Cardiac fibroblast (primary cell): Measurements from ENCODE around the gene TNFRSF13B.

Source experiments
- DNase-seq, 2 donors: peaks; one replicate each; pipeline versions ENCODE4 v3.0.0 to v3.0.0-alpha.2; 2010; ENCODE audit warnings: low read depth in 2 of 2
- H3K4me3 ChIP-seq, 2 donors: replicated peaks in 1 of 2; 1 replicate in 1 of 2; 2 replicates in 1 of 2; pipeline ENCODE4 v1.5.1; 2011; ENCODE audit warnings: low read depth in 2 of 2, low read length in 2 of 2, mild to moderate bottlenecking in 2 of 2, moderate library complexity in 1 of 2
- TF ChIP-seq, protein P1 (sequence below): IDR thresholded peaks from one replicate; pipeline ENCODE4 v1.5.1; 2011; ENCODE audit warnings: low read depth, mild to moderate bottlenecking, low read length, inconsistent platforms

TNFRSF13B gene

DNA sequence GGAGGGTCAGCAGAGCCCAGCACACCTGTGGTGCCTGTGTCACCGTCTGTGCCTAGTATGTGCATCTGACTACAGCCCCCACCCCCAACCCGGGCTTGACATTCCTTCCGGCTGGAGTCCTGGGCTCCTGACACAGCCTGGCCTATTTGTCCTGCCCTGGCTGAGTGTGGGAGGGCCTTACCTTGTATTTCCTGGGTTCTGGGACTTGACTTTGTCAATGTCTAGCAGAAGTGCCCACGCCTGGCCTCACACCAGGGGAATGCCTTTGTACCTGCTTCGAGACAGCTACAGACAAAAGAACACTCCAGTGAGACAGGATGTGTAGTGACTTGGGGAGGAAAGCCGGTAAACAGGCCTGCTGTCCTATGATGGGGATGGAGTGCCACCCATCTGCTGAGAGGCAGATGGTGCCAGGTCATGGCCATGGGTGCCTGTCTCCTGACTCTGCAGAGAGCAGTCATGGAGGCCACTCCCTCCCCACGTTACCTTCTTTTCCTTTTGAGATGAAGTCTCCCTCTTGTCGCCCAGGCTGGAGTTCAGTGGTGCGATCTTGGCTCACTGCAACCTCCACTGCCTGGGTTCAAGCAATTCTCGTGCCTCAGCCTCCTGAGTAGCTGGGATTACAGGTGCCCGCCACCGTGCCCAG lies 42.8 kb downstream of the TNFRSF13B start:
- TF ChIP-seq, protein P1, sequence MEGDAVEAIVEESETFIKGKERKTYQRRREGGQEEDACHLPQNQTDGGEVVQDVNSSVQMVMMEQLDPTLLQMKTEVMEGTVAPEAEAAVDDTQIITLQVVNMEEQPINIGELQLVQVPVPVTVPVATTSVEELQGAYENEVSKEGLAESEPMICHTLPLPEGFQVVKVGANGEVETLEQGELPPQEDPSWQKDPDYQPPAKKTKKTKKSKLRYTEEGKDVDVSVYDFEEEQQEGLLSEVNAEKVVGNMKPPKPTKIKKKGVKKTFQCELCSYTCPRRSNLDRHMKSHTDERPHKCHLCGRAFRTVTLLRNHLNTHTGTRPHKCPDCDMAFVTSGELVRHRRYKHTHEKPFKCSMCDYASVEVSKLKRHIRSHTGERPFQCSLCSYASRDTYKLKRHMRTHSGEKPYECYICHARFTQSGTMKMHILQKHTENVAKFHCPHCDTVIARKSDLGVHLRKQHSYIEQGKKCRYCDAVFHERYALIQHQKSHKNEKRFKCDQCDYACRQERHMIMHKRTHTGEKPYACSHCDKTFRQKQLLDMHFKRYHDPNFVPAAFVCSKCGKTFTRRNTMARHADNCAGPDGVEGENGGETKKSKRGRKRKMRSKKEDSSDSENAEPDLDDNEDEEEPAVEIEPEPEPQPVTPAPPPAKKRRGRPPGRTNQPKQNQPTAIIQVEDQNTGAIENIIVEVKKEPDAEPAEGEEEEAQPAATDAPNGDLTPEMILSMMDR, result no peak
- DNase-seq, result no peak
- no peak overlapping the region for H3K4me3 ChIP-seq

DNA sequence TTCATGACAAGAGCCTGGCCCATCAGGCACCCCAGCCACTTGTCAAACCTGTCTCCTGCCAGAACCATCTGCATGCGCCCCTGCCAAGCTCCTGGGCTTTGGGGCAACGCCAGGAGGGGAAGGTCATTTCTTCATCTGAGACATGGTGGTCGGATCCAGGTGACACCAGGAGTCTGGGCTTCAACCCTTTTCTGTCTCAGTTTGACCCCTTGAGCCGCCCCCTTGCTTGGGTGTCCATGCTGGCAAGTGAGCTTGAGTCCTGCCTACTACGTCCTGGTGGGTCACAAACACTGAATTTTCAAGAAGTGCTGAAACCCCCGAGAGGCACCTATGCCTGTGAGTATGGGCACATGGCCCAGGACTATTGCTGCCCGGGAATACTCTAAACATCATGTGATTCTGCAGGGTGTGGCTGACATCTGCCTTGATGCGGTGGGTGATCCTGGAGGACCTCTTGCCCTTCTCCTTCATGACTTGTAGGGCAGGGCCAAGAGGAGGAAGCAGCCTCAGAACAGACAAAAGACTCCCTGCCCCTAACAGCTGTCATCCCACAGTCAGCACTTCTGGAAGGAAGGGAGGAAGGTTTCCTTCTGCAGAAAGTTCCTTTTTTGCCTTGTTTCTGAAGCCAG lies 43.4 kb downstream of the TNFRSF13B start:
- no peak overlapping the region for H3K4me3 ChIP-seq
- DNase-seq, result no peak
- TF ChIP-seq, protein P1, result no peak

DNA sequence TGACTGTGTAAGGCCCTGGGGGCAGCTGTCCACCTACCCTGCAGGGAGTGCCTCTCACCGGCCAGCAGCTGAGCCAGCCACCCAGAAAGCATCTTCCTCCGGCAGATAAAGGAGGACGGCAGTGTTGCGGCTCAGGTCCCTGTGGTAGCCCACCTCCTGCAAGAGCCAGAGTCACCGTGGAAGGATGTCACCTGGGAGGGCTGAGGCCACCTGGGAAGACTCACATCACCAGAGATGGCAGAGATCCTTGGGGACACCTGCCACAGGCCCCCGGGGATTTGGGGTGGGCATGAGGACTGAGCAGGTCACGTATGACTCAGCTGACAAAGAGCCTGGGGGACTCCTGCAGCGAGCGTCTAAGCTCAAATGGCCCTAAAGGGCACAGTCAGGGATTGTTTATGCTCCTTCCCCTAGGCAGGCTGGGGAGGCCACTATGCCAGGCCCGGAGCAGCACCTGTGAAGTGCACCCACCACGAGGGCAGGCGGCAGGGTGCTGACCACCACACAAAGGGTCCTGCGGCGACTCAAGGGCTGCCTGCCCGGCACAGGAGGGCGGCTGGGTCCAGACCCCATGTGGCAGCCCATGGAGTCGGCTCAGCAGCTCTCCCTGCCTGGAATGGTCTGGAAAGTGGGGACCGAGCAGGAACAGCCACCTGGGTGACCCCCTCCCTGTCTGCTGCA lies 44.1 kb downstream of the TNFRSF13B start:
- no peak for DNase-seq
- TF ChIP-seq, protein P1, result no peak
- H3K4me3 ChIP-seq, result no peak overlapping the region

DNA sequence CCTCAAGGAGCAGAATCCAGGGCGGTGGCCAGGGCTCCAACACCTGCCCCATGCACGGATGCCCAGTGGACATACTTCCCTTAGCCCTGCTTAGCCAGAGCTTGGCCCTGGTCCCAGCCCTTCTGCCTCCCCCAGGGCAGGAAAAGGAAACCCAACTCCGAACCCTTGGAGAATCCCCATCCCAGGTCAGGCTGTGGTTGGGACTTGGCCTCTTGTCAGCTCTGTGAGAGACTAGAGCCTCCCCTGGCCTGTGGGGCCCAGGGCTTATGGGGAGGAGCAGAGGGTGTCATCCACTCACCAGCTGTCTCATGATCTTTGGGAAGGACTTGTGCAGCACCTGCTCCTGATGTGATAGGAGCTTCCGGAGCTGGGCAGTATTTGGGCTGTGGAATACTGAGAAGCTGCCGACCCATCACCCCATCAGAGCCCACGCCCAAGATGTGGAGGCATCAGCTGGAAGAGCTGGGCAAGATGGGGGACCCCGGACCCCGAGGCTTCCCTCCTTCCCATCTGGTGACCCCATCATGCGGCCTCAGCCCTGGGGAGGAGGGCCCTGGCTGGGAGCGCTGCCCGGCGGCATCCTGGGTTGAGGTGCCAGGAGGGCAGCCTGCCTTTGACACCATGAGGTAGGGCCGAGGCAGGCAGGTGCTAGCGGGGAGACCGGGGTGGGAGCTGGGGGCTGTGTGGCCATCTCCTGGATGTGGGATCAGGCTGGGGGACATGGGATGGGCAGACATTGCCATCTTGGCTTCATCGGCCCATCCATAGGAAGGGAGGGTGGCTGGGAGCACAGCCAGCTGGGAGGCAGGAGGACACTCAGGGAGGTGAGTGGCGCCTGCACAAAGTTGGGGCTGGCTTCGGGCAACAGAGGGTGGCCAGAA lies 45.1 kb downstream of the TNFRSF13B start:
- TF ChIP-seq, protein P1, result no peak
- peak in 1 of 2 donors; percentile 13 for DNase-seq
- no peak overlapping the region for H3K4me3 ChIP-seq

DNA sequence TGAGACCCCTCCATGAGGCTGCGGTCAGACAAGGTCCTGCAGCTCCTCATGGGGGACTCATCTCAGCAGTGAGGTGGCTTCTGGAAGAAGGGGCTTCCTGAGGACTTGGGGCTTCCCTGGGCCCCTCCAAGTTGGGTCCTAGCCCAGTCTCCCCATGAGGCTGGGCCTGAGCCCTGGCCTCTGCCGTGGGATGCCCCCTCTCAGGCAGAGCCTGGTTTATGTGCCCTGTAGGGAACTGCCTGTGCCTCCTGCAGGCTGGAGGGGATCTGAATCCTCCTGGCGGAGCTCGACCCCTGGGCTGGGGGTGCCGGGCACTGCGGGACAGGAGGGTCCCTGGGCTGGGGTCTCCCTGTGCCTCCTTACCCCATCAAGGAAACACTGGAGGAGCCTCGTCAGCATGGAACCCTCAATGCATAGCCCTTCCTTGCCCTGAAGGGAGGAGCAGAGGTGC lies 45.8 kb downstream of the TNFRSF13B start:
- no peak for DNase-seq
- H3K4me3 ChIP-seq, result no peak overlapping the region
- TF ChIP-seq, protein P1, result no peak

DNA sequence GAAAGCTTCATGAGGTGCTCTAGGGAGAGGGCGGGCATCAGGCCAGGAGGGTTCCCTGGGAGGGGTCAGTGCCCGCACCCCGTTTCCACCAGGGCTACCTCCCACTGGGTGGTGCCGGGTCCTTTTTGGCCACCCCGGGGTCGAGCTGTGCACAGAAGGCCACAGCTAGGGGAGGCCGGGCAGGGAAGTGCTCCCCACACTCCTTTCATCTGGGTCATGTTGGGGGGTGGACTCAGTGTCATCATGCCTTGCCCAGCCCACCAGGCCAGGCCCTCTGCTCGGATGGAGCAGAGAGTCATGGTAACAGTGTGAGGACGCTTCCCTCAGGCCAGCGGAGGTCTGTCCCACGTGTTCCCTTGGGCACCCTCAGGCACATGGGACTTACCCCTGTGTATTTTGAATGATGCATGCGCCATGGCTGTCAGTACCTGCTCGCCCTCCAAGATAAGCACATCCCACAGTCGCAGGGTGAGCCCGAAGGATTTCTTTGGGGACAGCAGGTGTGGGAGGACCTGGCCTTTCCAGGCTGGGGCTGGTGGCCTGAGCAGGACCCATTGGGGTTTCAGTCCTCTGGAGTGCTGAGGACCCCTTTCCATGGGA lies 46.4 kb downstream of the TNFRSF13B start:
- TF ChIP-seq, protein P1, result no peak
- no peak overlapping the region for H3K4me3 ChIP-seq
- DNase-seq, result no peak
